ENCODE data around the gene GRM3. TPM values are rescaled to one million over a fixed set of nuclear protein-coding genes. Genes with fewer than 3 reads are reported as not detected.

Gene GRM3
- polyA plus RNA-seq, 1 experiment, result not detected

- no peaks in the 10 kb centered on the region for H3K27me3 ChIP-seq (ENCODE audit: control insufficient read depth, insufficient read depth, low read length)
- DNase-seq (ENCODE audit: low read depth, low spot score), result no peak
- ChIA-PET POLR2A (no interaction called here), CTCF (no interaction called here)
- H3K4me3 ChIP-seq (ENCODE audit: low read depth, low read length), result no peak overlapping the region
- no peak overlapping the region for H3K27ac ChIP-seq (ENCODE audit: low read depth, low read length)
- H3K9me3 ChIP-seq (ENCODE audit: control insufficient read depth, insufficient read depth, low read length), result no peaks in the 10 kb centered on the region
- TF ChIP-seq, protein P1, sequence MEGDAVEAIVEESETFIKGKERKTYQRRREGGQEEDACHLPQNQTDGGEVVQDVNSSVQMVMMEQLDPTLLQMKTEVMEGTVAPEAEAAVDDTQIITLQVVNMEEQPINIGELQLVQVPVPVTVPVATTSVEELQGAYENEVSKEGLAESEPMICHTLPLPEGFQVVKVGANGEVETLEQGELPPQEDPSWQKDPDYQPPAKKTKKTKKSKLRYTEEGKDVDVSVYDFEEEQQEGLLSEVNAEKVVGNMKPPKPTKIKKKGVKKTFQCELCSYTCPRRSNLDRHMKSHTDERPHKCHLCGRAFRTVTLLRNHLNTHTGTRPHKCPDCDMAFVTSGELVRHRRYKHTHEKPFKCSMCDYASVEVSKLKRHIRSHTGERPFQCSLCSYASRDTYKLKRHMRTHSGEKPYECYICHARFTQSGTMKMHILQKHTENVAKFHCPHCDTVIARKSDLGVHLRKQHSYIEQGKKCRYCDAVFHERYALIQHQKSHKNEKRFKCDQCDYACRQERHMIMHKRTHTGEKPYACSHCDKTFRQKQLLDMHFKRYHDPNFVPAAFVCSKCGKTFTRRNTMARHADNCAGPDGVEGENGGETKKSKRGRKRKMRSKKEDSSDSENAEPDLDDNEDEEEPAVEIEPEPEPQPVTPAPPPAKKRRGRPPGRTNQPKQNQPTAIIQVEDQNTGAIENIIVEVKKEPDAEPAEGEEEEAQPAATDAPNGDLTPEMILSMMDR (IDR thresholded peaks at IDR 0.05; ENCODE audit: low read depth, low read length), result no peak
Measured at GRCh38 chr7:86844608-86845007, 200.9 kb downstream of the GRM3 start.

GRCh38 chr7:86846494-86847190 lies 202.9 kb downstream of the GRM3 start:
- H3K4me3 ChIP-seq (ENCODE audit: low read depth, low read length), result no peak overlapping the region
- H3K27ac ChIP-seq (ENCODE audit: low read depth, low read length), result no peak overlapping the region
- H3K9me3 ChIP-seq (ENCODE audit: control insufficient read depth, insufficient read depth, low read length), result no peaks in the 10 kb centered on the region
- ChIA-PET CTCF (no interaction called here), POLR2A (no interaction called here)
- H3K27me3 ChIP-seq (ENCODE audit: control insufficient read depth, insufficient read depth, low read length), result no peaks in the 10 kb centered on the region
- DNase-seq (ENCODE audit: low read depth, low spot score), result no peak
- TF ChIP-seq, protein P1 (IDR thresholded peaks at IDR 0.05; ENCODE audit: low read depth, low read length), result no peak

- no peaks in the 10 kb centered on the region for H3K9me3 ChIP-seq (ENCODE audit: control insufficient read depth, insufficient read depth, low read length)
- CTCF ChIA-PET, result no interaction called here
- no peak for DNase-seq (ENCODE audit: low read depth, low spot score)
- POLR2A ChIA-PET, result no interaction called here
- TF ChIP-seq, protein P1 (IDR thresholded peaks at IDR 0.05; ENCODE audit: low read depth, low read length), result no peak
- H3K4me3 ChIP-seq (ENCODE audit: low read depth, low read length), result no peak overlapping the region
- no peak overlapping the region for H3K27ac ChIP-seq (ENCODE audit: low read depth, low read length)
- no peaks in the 10 kb centered on the region for H3K27me3 ChIP-seq (ENCODE audit: control insufficient read depth, insufficient read depth, low read length)
Measured at GRCh38 chr7:86848226-86848625, 204.5 kb downstream of the GRM3 start.

GRCh38 chr7:86851566-86851965 lies 207.9 kb downstream of the GRM3 start:
- no peak overlapping the region for H3K27ac ChIP-seq (ENCODE audit: low read depth, low read length)
- TF ChIP-seq, protein P1 (IDR thresholded peaks at IDR 0.05; ENCODE audit: low read depth, low read length), result no peak
- H3K27me3 ChIP-seq (ENCODE audit: control insufficient read depth, insufficient read depth, low read length), result no peaks in the 10 kb centered on the region
- no peaks in the 10 kb centered on the region for H3K9me3 ChIP-seq (ENCODE audit: control insufficient read depth, insufficient read depth, low read length)
- no peak for DNase-seq (ENCODE audit: low read depth, low spot score)
- POLR2A ChIA-PET, result no interaction called here
- H3K4me3 ChIP-seq (ENCODE audit: low read depth, low read length), result no peak overlapping the region
- CTCF ChIA-PET, result no interaction called here

DNA sequence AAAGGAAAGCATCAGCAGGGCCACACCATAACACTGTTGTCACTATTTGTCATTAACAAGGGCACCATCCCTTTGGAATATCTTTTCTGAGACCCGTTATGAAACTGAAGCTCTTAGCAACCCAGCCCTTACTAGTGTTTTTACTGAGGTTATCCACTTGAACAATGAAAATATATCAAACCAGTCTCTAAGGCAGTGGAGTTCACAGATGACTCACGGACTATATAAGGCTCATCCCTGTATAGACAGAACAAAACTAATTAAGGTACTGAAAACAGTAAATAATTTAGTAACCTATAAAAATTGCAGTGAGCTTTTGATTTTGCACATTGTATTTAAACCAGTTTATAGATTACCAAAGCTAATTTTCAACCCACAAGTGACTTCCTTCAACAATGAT lies 219.7 kb downstream of the GRM3 start:
- TF ChIP-seq, protein P1 (IDR thresholded peaks at IDR 0.05; ENCODE audit: low read depth, low read length), result no peak
- Histone ChIP-seq H3K9me3 (ENCODE audit: control insufficient read depth, insufficient read depth, low read length) (no peaks in the 10 kb centered on the region; the same call in 1 of the 2 replicates), H3K4me3 (ENCODE audit: low read depth, low read length) (no peak overlapping the region), H3K27ac (ENCODE audit: low read depth, low read length) (no peak overlapping the region), H3K27me3 (ENCODE audit: control insufficient read depth, insufficient read depth, low read length) (no peaks in the 10 kb centered on the region)
- POLR2A ChIA-PET, result no interaction called here
- DNase-seq (ENCODE audit: low read depth, low spot score), result no peak
- CTCF ChIA-PET, result no interaction called here
